ENCODE data around the gene ATP2C1.

ATP2C1 gene

GRCh38 chr3:130905551-130905950 lies 11.7 kb downstream of the ATP2C1 start:
- no peak for TF ChIP-seq CTCF (IDR thresholded peaks at IDR 0.05; ENCODE audit: borderline replicate concordance, insufficient read depth, low read depth, low read length)
- H3K4me3 ChIP-seq (ENCODE audit: low read depth, low read length), result no peak overlapping the region

GRCh38 chr3:130906374-130906995 lies 12.6 kb downstream of the ATP2C1 start:
- TF ChIP-seq CTCF (IDR thresholded peaks at IDR 0.05; ENCODE audit: borderline replicate concordance, insufficient read depth, low read depth, low read length), result no peak
- no peak overlapping the region for H3K4me3 ChIP-seq (ENCODE audit: low read depth, low read length)

- no peak for TF ChIP-seq CTCF (IDR thresholded peaks at IDR 0.05; ENCODE audit: borderline replicate concordance, insufficient read depth, low read depth, low read length)
- no peak overlapping the region for H3K4me3 ChIP-seq (ENCODE audit: low read depth, low read length)
Measured at GRCh38 chr3:130907500-130907899, 13.6 kb downstream of the ATP2C1 start.

- no peak overlapping the region for H3K4me3 ChIP-seq (ENCODE audit: low read depth, low read length)
- no peak for TF ChIP-seq CTCF (IDR thresholded peaks at IDR 0.05; ENCODE audit: borderline replicate concordance, insufficient read depth, low read depth, low read length)
Measured at GRCh38 chr3:130907966-130908365, 14.1 kb downstream of the ATP2C1 start.

- no peak for TF ChIP-seq CTCF (IDR thresholded peaks at IDR 0.05; ENCODE audit: borderline replicate concordance, insufficient read depth, low read depth, low read length)
- H3K4me3 ChIP-seq (ENCODE audit: low read depth, low read length), result no peak overlapping the region
Measured at GRCh38 chr3:130915567-130916292, 21.8 kb downstream of the ATP2C1 start.

GRCh38 chr3:130916507-130917167 lies 22.8 kb downstream of the ATP2C1 start:
- no peak for TF ChIP-seq CTCF (IDR thresholded peaks at IDR 0.05; ENCODE audit: borderline replicate concordance, insufficient read depth, low read depth, low read length)
- H3K4me3 ChIP-seq (ENCODE audit: low read depth, low read length), result no peak overlapping the region
